ENCODE data around the gene DISC1.

DISC1 gene

GRCh38 chr1:231990388-231990787 is 363.8 kb downstream of the DISC1 start (continued):
- no peak for TF ChIP-seq TSHZ2 (CRISPR knock-in tag; IDR thresholded peaks at IDR 0.05)
- no peak for TF ChIP-seq ZNF565 (CRISPR knock-in tag; conservative IDR thresholded peaks at IDR 0.05; ENCODE audit: low read depth)

- ATAC-seq = peak; percentile 65
- TF ChIP-seq SNAI2 (CRISPR knock-in tag; IDR thresholded peaks at IDR 0.05) (no peak), ZNF70 (CRISPR knock-in tag; IDR thresholded peaks at IDR 0.05) (no peak), RARB (CRISPR knock-in tag; IDR thresholded peaks at IDR 0.05) (no peak), CREB5 (CRISPR knock-in tag; IDR thresholded peaks at IDR 0.05; ENCODE audit: low read depth) (no peak), CSDC2 (CRISPR knock-in tag; IDR thresholded peaks at IDR 0.05) (no peak), ARNTL (CRISPR knock-in tag; IDR thresholded peaks at IDR 0.05; ENCODE audit: borderline replicate concordance, low read depth) (no peak)
These were observed 364.6 kb downstream of the DISC1 start for GRCh38 chr1:231991231-231991630.

- no peak for ATAC-seq
- TF ChIP-seq ZNF565 (CRISPR knock-in tag; conservative IDR thresholded peaks at IDR 0.05; ENCODE audit: low read depth) = no peak
- no peak for TF ChIP-seq GLIS3 (CRISPR knock-in tag; IDR thresholded peaks at IDR 0.05)
- TF ChIP-seq TSHZ2 (CRISPR knock-in tag; IDR thresholded peaks at IDR 0.05) = no peak
- TF ChIP-seq ISL1 (CRISPR knock-in tag; IDR thresholded peaks at IDR 0.05) = no peak
- no peak for TF ChIP-seq ZNF70 (CRISPR knock-in tag; IDR thresholded peaks at IDR 0.05)
- TF ChIP-seq BACH2 (CRISPR knock-in tag; IDR thresholded peaks at IDR 0.05; ENCODE audit: borderline replicate concordance) = no peak
- TF ChIP-seq POU6F1 (CRISPR knock-in tag; IDR thresholded peaks at IDR 0.05; ENCODE audit: borderline replicate concordance, low read depth) = no peak
- TF ChIP-seq ZC3H10 (CRISPR knock-in tag; IDR thresholded peaks at IDR 0.05) = no peak
- TF ChIP-seq ZFP3 (CRISPR knock-in tag; IDR thresholded peaks at IDR 0.05) = no peak
- TF ChIP-seq SNAI2 (CRISPR knock-in tag; IDR thresholded peaks at IDR 0.05) = no peak
- TF ChIP-seq CSDC2 (CRISPR knock-in tag; IDR thresholded peaks at IDR 0.05) = no peak
- no peak for TF ChIP-seq ZFP30 (CRISPR knock-in tag; IDR thresholded peaks at IDR 0.05)
- no peak for TF ChIP-seq TCF4 (CRISPR knock-in tag; IDR thresholded peaks at IDR 0.05; ENCODE audit: borderline replicate concordance)
These were observed 367.4 kb downstream of the DISC1 start for GRCh38 chr1:231993968-231994455.

- no peak for ATAC-seq
- TF ChIP-seq CSRNP3 (CRISPR knock-in tag; IDR thresholded peaks at IDR 0.05) (no peak), ZNF565 (CRISPR knock-in tag; conservative IDR thresholded peaks at IDR 0.05; ENCODE audit: low read depth) (no peak), ZNF70 (CRISPR knock-in tag; IDR thresholded peaks at IDR 0.05) (no peak), ESRRG (CRISPR knock-in tag; IDR thresholded peaks at IDR 0.05) (no peak), TCF4 (CRISPR knock-in tag; IDR thresholded peaks at IDR 0.05; ENCODE audit: borderline replicate concordance) (no peak)
These were observed 372.2 kb downstream of the DISC1 start for GRCh38 chr1:231998791-231999190.
